GM18861 (cell line): ENCODE data around the gene MYO10.
"Not testable (repeated sequence)": the region's sequence is repeated elsewhere in the genome, so short reads cannot be mapped to it uniquely, and the experiment has no call there.

Experiments
- ATAC-seq: cut with Tn5 transposase; IDR thresholded peaks from one replicate; pipeline ENCODE4 v1.9.1; 2021; ENCODE audit not compliant: unreplicated experiment

MYO10 gene

DNA sequence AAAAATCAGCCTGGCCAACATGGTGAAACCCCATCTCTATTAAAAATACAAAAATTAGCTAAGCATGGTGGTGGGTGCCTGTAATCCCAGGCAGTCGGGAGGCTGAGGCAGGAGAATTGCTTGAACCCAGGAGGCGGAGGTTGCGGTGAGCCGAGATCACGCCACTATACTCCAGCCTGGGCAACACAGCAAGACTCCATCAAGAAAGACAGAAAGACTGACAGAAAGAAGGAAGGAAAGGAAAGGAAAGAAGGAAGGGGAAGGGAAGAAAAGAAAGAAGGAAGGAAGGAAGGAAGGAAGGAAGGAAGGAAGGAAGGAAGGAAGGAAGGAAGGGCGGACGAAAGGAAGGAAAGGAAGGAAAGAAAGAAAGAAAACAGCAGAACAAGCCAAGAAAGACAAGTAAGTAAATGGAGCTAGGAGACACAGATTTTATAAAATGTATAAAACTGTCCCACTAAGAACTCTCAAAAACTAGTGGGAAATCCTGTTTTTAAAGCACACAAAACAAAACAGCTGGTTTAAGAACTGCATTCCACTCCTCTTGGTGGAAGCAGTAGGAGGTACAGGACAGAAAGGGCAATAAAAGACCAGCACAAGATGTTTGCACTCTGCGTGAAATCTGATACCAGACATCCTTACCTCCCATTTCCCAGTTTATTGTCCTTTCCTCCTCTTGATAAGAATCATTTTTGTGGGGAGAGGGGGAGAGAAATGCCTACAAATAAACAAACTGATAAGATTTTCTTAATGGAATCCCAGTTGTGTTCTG is 46.7 kb downstream of the MYO10 start:
- ATAC-seq: no peak

DNA sequence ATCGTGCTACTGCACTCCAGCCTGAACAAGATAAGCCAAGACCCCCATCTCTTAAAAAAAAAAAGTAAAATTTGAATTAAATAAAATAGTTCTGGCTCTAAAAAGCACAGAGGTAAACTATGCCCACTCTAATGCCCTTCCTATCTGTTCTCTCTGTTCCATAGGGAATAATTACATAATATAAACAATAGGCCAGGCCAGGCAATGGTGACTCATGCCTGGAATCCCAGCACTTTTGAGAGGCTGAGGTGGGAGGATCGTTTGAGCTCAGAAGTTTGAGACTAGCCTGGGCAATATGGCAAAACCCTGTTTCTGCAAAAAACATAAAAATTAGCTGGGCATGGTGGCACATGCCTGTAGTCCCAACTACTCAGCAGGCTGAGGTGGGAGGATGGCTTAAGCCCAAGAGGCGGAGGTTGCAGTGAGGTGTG is 47.4 kb downstream of the MYO10 start:
- ATAC-seq: no peak

DNA sequence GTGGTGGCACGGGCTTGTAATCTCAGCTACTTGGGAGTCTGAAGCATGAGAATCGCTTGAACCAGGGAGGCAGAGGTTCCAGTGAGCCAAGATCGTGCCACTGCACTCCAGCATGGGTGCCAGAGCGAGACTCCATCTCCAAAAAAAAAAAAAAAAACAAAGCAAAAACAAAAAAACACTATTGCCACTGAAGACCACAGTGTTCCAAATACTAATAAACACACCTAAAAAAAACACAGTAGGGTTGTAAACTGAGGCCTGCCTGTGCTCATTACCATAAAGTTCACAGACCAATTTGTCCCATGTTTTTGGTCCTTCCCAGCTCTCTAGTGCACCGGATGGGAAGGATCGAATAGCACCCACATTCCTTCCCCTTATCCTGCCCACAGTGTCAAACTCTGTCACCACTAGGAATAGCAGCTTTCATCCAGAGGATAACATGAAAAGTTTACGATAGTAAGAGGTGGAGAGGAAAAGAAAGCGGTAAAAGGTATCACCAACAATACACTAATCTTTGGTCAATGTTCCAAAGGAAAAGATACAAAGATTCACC is 49.2 kb downstream of the MYO10 start:
- ATAC-seq: no peak

DNA sequence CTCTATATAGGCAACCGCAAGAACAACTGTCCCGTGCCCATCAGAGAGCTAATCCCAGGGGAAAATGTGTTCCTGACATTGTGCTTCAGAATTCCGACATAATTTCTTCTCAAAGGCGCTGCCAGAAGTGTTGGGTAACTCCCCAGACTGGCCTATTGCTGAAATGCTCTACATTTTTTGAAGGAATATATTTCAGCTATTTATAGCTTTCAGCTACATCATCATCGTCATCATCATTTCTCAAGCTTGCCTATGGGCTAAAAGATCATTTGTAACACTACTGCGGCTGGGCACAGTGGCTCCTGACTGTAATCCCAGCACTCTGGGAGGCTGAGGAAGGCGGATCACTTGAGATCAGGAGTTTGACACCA is 49.7 kb downstream of the MYO10 start:
- ATAC-seq: no peak

- no peak for ATAC-seq
These were observed 50.3 kb downstream of the MYO10 start for GRCh38 chr5:16885635-16886365.

- no peak for ATAC-seq
These were observed 51.5 kb downstream of the MYO10 start for GRCh38 chr5:16884595-16884994.

- no peak for ATAC-seq
These were observed 52.3 kb downstream of the MYO10 start for GRCh38 chr5:16883806-16884205.

DNA sequence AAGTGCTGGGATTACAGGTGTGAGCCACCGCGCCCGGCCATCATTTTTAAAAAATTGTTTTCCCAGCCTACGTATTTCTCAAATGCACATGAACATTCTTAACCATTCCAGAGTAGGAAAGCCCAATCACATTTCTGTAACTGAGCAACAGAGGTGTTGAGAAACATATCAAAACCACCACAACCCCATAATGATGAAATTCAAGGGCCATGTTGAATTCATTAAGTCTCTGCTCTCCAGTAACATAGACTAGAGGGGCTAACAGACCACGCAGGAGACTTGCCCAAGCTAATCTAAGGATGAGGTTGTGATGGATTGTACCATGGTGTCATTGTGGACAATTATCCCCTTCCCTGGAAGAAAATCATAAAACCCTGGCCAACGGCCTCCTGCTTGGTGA is 52.9 kb downstream of the MYO10 start:
- ATAC-seq: no peak

DNA sequence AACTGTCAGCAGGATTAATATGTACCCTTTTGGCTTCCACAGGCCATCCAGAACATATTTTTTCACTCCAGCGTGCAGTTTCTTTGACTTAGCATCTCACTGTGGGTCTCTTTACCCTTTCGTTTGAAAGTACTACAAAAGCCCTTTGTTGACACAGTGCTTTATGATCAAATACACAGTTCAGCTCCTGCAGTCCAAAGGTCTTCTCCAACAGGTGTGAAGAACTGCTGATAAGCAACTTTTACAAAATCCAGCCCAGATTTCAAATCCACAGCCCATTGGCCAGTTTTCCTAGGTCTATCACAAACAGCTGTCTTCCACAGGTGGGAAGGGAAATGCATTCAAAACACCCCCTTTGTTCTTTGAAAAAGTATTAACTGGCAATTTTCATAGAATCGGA is 54.8 kb downstream of the MYO10 start:
- ATAC-seq: no peak

DNA sequence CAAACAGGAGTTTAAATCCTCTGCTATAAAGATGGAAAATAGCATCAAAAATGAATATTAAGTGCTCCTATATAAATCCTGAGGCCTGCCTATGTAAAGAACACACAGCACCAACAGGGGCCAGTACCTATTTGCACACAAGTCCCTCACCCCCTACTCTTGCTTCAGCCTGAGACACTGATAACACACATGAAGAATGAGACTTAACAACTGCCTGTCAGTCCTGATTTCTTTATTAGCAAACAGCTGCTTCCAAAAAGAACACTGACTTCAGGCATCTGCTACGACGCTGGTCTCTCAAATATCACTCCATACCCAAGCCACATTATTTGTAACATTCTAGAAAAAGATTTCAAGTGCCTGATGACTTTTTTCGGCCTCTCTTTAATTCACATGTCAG is 55.5 kb downstream of the MYO10 start:
- ATAC-seq: no peak

DNA sequence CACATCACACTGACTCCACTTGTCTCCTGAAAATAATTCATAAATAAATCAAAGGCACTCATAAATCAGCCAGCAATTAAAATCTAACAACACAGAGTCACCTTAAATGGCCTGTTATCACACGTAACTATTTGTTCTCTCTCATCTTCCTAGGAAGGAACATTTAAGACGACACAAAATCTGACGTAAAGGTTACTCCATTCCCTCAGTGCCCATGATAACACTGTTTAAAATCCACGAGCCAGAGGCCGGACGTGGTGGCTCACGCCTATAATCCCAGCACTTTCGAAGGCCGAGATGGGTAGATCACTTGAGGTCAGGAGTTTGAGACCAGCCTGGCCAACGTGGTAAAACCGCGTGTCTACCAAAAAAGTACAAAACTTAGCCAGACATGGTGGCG is 56.4 kb downstream of the MYO10 start:
- no peak for ATAC-seq

DNA sequence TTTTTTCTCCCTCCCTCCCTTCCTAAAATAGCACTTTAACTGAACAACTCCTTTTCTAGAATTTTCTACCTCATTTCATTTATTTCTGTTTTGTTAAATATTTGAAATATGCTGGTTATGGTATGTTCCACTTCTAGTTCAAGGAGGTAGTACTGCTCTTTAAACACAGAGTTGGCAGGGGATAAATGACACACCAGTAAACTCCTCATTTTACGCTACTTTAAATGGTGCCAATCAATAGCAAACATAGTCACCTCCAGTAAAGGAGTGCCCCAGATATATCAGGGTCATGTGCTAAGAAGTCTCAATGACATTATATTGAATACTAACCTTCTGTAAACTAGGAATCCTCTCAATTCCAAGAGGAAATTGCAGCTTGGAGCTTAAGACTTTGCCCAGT is 56.9 kb downstream of the MYO10 start:
- ATAC-seq: no peak

DNA sequence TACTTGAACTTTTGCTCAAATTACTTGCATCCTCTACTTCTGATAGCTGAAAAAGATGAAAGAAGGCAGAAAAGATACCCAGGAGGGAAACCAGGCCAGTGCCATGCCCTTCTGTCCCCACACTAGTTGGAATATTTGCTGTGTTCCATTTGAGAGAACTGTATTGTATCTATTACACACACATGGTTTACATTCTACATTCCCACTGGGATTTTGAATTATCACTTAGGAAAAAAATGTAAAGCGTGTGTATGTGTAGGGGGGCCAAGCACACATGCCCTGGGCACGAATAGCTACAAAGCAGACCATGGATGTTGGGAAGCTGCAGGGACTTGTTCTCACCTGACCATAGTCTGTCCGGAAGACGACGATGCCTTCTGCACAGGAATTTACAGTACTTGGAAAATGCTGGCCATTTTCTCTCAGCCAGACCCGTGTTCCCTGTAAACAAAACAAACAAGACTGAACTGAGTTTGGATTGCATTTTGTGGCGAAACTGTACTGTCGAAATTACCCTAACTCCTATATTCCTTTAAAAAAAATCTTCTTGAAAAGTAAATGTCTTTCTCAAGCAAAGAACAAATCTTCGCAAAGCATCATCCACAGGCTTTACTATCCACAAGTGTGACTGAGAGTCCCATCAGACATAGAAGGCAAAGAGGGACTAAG is 58.7 kb downstream of the MYO10 start:
- ATAC-seq: no peak

DNA sequence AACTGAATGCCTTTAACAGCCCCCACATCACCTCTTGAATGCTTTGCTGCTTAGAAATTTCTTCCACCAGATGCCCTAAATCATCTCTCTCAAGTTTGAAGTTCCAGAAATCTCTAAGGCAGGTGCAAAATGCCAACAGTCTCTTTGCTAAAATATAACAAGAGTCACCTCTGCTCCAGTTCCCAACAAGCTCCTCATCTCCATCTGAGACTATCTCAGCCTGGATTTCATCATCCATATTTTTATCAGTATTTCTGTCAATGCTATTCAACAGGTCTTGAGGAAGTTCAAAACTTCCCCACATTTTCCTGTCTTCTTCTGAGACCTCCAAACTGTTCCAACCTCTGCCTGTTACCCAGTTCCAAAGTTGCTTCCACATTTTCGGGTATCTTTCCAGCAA is 61.7 kb downstream of the MYO10 start:
- not testable (repeated sequence) for ATAC-seq

DNA sequence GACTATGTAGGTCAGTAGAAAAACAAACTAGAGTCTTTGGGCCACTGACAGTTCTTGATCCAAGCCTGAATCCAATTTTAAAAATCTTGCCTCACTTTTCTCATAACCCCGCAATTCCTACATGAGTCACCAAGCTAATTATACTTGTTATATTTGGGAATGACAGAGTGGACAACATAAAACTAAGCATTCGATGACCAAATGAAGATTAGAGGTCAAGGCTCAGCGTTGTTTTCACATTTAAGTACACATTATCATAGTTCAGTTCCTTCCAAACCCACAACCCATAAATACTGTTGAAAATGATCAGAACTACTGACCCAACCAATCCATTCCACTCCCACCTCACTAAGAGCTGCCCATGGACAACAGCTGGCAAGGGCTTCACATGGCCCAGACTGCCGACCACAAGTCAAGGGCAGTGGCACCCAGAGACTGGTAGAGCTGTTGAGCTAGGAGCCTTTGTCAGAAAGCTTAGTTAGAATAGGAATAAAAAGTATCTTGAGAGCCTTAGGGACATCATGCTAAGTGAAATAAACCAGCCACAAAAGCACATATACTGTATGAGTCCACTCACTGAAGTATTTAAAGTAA is 64.2 kb downstream of the MYO10 start:
- ATAC-seq: no peak

DNA sequence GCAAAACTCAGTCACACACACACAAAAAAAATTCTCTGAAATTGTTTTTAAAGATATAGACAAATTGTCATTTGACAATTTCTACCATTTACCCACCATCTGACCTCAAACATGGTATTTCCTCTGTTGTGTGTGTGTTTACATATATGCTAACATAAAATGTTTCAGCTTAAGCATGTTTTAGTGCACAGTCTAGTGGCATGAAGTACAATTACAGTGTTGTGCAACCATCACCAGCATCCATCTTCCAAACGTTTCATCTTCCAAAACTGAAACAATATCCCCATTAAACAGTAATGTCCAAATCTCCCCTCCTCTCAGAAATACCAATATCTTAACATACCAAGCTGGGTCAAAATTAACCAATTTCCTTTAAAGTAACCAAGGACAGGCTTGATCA is 65.2 kb downstream of the MYO10 start:
- no peak for ATAC-seq

DNA sequence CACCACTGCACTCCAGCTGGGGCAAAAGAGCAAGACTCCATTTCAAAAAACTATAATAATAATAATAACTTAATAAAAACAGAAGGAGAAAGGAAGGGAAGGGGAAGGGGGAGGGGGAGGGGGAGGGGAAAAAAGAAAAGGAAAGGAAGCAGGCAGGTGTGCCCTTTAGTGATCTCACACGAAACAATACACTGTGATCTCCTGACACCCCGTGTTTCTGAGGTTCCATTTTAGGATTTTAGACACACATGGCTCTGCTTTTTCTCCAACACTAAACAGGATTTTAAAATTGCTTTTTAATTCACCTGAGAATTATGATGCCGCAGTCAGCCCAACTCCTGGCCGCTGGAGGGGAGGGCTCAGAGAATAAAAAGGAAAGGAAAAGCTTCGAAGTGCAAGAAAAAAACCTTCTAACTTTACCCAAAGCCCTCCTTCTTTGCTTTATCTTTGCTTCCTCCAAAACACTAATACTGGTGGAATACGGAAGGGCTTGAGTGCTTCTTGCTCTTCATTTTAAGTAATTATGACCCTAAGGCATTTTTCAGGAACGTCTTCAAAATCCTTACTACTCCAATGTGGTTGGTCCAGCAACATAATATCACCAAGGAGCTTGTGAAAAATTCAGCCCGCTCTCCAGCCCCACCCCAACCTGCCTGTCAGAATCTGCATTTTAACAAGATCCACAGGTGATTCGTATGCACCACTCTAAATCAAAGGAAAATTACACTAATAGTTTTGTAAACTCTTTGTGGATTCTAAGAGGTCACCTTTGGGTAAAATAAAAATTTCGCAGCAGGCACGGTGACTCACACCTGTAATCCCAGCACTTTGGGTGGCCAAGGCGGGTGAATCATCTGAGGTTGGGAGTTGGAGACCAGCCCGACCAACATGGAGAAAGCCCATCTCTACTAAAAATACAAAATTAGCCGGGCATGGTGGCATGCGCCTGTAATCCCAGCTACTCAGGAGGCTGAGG is 66.0 kb downstream of the MYO10 start:
- no peak for ATAC-seq

- ATAC-seq: no peak
These were observed 68.5 kb downstream of the MYO10 start for GRCh38 chr5:16867577-16867953.

DNA sequence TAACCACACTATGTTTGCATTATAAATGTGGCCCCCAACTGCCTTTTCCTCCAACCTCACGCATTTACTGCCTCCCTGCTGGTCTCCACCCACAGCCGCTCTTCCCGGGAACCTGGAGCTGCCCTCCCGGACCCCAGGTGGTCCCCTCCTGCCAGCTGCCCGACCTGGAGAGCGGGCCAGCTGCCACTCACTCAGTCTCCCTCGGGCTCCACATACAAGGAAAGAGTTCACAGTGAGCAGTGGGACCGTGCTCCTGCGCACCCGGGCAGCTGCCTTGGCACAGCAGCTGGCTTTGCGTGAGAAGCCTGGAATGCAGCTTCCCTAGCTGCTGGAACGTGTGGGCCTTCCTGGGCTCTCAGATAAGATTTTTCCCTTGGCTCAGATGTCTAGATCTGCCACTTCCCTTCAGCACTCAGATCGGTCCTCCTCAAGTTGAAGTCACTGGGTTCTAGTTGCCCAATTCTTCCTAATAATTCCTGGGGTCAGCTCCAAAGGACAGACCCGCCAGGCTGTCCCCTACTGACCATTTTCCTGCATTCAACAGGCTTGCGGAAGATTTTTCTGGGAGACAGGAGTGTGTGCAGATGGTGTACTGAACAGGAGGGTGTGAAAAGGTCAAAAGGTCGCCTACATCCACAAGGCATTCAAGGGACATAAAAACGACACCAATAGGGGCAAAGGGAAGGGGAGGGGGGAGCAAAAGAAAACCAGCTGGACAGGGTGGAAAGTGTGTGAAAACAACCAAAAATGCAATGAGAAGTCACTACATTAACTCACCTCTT is 69.1 kb downstream of the MYO10 start:
- no peak for ATAC-seq

DNA sequence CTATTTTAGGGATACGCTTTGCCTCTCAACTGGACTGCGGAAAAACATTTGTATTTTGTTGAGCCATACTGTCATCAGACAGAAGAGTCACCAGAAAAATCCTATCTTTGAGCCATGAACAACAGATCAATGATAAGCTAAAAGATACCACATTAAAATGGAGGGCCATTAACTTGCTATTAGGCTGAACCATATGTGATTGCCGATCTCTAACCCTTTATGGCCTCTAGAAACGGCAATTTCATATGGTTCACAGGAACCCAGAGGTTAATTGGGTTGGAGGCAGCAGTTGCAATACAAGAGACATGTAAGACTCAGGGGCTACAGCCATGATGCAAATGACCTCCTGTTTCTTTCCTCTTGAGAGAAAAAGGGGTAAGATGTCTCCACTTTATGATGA is 69.8 kb downstream of the MYO10 start:
- ATAC-seq: no peak
